OCI-LY3 (cell line): Measurements from ENCODE around the gene C9orf50.
"Not testable (repeated sequence)": the region's sequence is repeated elsewhere in the genome, so short reads cannot be mapped to it uniquely, and the experiment has no call there.

ENCODE experiments used
- H2AFZ ChIP-seq: fragments of 200-600, 300-600 bp; shearing (Covaris generic); 2 replicates; pipeline ENCODE4 v1.6.0; 2014; ENCODE audit warnings: antibody characterized with exemption, low read depth, low read length
- H3K27ac ChIP-seq: fragments of 200-600, 300-600 bp; sonication (generic); 2 replicates; pipeline ENCODE4 v1.5.1; 2014; ENCODE audit warnings: mild to moderate bottlenecking, low read length, moderate library complexity, mixed read lengths
- H3K27me3 ChIP-seq: fragments of 200-600, 300-600 bp; sonication (generic); 2 replicates; pipeline ENCODE4 v1.6.1; 2014; ENCODE audit warnings: low read depth, low read length, mixed read lengths
- H3K36me3 ChIP-seq: fragments of 200-600, 300-600 bp; sonication (generic); replicated peaks from 2 replicates; pipeline ENCODE3; 2014; ENCODE audit warnings: low read depth, low read length, mixed read lengths
- H3K4me1 ChIP-seq: fragments of 300-600, 200-600 bp; sonication (generic); 2 replicates; pipeline ENCODE4 v1.6.1; 2014; ENCODE audit warnings: low read length, mixed read lengths
- H3K4me2 ChIP-seq: fragments of 200-600, 300-600 bp; sonication (generic); 2 replicates; pipeline ENCODE4 v1.6.1; 2014; ENCODE audit warnings: low read length, mixed read lengths
- H3K4me3 ChIP-seq: fragments of 300-600, 200-600 bp; sonication (generic); 2 replicates; pipeline ENCODE4 v1.5.1; 2014; ENCODE audit warnings: antibody characterized with exemption, mild to moderate bottlenecking, low read length, moderate library complexity
- H3K79me2 ChIP-seq: fragments of 300-600, 200-600 bp; shearing (Covaris generic); 2 replicates; pipeline ENCODE4 v1.6.1; 2014; ENCODE audit warnings: mild to moderate bottlenecking, low read length, mixed read lengths
- H3K9ac ChIP-seq: fragments of 300-600, 200-600 bp; shearing (Covaris generic); 2 replicates; pipeline ENCODE4 v1.6.0; 2014; ENCODE audit warnings: mild to moderate bottlenecking, low read length, moderate library complexity
- H3K9me3 ChIP-seq: fragments of 200-600, 300-600 bp; shearing (Covaris generic); 2 replicates; pipeline ENCODE4 v1.6.1; 2014; ENCODE audit warnings: low read length, mixed read lengths; ENCODE audit not compliant: insufficient read depth
- H4K20me1 ChIP-seq: fragments of 200-600, 300-600 bp; sonication (generic); 2 replicates; pipeline ENCODE4 v1.6.1; 2016; ENCODE audit warnings: low read length, mixed read lengths; ENCODE audit not compliant: insufficient read depth
- EZH2phosphoT487 ChIP-seq: fragments of 200-600 bp; shearing (Covaris generic); IDR thresholded peaks from 2 replicates; pipeline ENCODE4 v1.6.1; 2018; ENCODE audit warnings: antibody characterized with exemption, mixed run types, low read depth
- TF ChIP-seq, protein P1 (sequence below): fragments of 200-600, 300-600 bp; sonication (generic); IDR thresholded peaks from 2 replicates; pipeline ENCODE4 v1.5.1; 2014; ENCODE audit warnings: antibody characterized with exemption, low read length, low read depth

The C9orf50 gene

DNA sequence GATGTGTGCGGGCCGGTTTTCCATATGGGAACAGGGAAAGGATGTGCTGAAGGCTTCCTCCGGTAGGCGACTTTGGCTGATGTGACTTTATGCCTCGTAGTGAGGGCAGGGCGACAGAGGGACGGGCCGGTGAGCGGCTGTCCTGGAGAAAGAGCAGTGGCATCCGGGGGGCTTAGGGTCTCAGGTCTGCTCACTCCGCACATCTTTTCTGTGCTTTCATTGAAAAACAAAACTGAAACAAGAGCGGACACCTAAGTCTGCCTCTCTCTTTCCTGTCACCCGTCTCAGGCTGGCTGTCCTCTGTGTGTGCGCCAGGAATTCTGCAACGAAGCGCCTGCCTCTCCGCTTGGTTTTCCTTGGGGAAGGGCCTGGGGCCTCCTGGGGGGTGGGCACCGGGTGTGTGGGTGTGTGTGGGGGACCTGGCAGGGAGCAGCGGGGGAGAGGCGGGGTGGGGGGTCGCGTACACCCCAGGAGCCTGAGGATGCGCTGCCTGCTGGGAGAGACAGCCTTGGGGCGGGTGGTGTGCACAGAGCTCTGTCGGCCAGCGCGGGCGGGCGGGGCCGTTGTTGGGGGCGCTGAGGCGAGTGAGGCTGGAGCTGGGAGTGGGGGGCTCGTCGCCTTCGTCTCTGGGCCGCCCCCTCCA is 44.0 kb upstream of the C9orf50 start:
- H3K27ac ChIP-seq, result no peak overlapping the region
- H3K4me3 ChIP-seq, result no peak overlapping the region
- H3K9ac ChIP-seq, result no peak overlapping the region
- no peaks in the 10 kb centered on the region for H3K4me1 ChIP-seq
- no peaks in the 10 kb centered on the region for H3K79me2 ChIP-seq
- no peaks in the 10 kb centered on the region for H3K27me3 ChIP-seq
- TF ChIP-seq, protein P1, sequence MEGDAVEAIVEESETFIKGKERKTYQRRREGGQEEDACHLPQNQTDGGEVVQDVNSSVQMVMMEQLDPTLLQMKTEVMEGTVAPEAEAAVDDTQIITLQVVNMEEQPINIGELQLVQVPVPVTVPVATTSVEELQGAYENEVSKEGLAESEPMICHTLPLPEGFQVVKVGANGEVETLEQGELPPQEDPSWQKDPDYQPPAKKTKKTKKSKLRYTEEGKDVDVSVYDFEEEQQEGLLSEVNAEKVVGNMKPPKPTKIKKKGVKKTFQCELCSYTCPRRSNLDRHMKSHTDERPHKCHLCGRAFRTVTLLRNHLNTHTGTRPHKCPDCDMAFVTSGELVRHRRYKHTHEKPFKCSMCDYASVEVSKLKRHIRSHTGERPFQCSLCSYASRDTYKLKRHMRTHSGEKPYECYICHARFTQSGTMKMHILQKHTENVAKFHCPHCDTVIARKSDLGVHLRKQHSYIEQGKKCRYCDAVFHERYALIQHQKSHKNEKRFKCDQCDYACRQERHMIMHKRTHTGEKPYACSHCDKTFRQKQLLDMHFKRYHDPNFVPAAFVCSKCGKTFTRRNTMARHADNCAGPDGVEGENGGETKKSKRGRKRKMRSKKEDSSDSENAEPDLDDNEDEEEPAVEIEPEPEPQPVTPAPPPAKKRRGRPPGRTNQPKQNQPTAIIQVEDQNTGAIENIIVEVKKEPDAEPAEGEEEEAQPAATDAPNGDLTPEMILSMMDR, result no peak
- no peak for TF ChIP-seq EZH2phosphoT487
- H3K36me3 ChIP-seq, result no peaks in the 10 kb centered on the region
- H2AFZ ChIP-seq, result no peak overlapping the region
- no peak overlapping the region for H3K4me2 ChIP-seq
- H3K9me3 ChIP-seq, result no peaks in the 10 kb centered on the region
- H4K20me1 ChIP-seq, result no peaks in the 10 kb centered on the region

DNA sequence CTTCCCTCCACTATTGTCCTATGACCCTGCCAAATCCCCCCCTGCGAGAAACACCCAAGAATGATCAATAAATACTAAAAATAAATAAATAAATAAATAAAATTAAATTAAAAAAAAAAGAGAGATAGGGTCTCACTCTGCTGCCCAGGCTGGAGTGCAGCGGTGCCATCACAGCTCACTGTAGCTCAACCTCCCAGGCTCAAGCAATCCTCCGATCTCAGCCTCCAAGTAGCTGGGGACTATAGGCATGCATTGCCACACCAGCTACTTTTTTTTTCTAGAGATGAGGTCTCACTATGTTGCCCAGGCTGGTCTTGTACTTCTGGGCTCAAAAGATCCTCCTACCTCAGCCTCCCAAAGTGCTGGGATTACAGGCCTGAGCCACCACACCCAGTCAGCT is 41.3 kb upstream of the C9orf50 start:
- not testable (repeated sequence) for H3K27me3 ChIP-seq, H3K4me2 ChIP-seq, H3K9ac ChIP-seq, H3K27ac ChIP-seq, H3K9me3 ChIP-seq, H3K79me2 ChIP-seq, H4K20me1 ChIP-seq, H3K36me3 ChIP-seq, H3K4me3 ChIP-seq, H3K4me1 ChIP-seq, H2AFZ ChIP-seq

DNA sequence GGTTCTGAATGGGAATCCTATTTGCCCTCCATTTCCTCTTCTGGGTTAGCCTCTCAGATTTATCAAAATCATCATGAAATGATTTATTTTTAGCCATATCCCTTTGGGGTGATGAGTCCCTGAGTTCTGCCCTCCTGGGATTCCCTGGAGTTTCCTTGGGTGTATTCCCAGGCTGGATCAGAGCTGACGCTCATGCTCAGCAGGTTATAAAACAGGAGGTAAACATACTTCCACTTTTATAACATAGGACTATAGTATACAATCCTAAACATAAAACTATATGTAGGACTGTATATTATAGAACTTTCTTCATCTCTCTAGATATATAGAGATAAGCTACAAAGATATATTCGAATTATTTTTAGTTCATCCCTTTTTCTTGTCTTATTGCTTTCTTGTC is 40.1 kb upstream of the C9orf50 start:
- H3K9ac ChIP-seq, result no peak overlapping the region
- TF ChIP-seq, protein P1, result no peak
- no peak for TF ChIP-seq EZH2phosphoT487
- no peak overlapping the region for H3K4me3 ChIP-seq
- no peaks in the 10 kb centered on the region for H3K36me3 ChIP-seq
- no peaks in the 10 kb centered on the region for H3K79me2 ChIP-seq
- no peak overlapping the region for H3K4me2 ChIP-seq
- H3K27ac ChIP-seq, result no peak overlapping the region
- no peaks in the 10 kb centered on the region for H3K9me3 ChIP-seq
- H4K20me1 ChIP-seq, result no peaks in the 10 kb centered on the region
- H3K4me1 ChIP-seq, result no peaks in the 10 kb centered on the region
- H3K27me3 ChIP-seq, result no peaks in the 10 kb centered on the region
- H2AFZ ChIP-seq, result no peak overlapping the region

DNA sequence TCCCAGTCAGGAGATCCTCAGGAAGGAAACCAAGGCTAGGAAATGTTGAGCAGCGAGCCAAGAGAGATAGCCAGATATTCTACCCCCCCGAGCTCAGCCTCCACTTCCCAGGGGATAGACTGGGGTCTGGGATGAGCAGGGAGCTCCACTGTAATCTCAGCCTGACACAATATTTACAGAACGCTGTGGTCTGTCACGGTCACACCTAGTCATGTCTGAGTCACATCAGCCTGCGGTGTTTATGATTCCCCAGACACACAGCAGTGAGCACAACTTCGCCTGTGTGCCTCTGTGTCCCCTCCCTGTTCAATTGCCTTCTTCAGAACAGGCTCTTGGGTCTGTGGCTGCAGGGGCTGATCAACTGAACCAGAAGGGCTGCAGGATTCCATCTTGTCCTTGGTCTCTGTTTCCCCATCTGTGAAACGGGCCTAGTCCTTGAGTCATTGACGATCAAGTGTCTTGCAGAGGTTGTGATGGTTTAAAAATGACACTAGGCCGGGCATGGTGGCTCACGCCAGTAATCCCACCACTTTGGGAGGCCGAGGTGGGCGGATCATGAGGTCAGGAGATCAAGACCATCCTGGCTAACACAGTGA is 36.0 kb upstream of the C9orf50 start:
- TF ChIP-seq EZH2phosphoT487, result no peak
- TF ChIP-seq, protein P1, result no peak

More for the DNA sequence above, 36.0 kb upstream of the C9orf50 start:
- Histone ChIP-seq H3K4me3 (no peak overlapping the region), H3K27ac (no peak overlapping the region), H3K79me2 (no peaks in the 10 kb centered on the region), H3K27me3 (no peaks in the 10 kb centered on the region), H2AFZ (no peak overlapping the region), H3K9ac (no peak overlapping the region), H3K4me2 (no peak overlapping the region), H3K36me3 (no peaks in the 10 kb centered on the region), H3K4me1 (no peaks in the 10 kb centered on the region), H4K20me1 (no peaks in the 10 kb centered on the region), H3K9me3 (no peaks in the 10 kb centered on the region)
